ENCODE measurements around the gene JMJD1C. TPM values are rescaled to one million over a fixed set of nuclear protein-coding genes. Genes with fewer than 3 reads are reported as not detected.

JMJD1C gene
- total and polyA plus RNA-seq, 2 donors: 27.8 to 273 TPM

- Histone ChIP-seq H3K36me3 (ENCODE audit: insufficient read depth) (no peaks in the 10 kb centered on the region), H3K4me3 (ENCODE audit: low read depth, low read length) (peak overlapping the region; percentile 77), H3K4me1 (ENCODE audit: insufficient read depth) (peaks cover 2% of the 10 kb centered on the region), H3K27ac (ENCODE audit: low read depth) (no peak overlapping the region)
- no peak for DNase-seq (ENCODE audit: extremely low spot score)
- 63% methylated on average over 6 of the region's 6 CpGs for WGBS
Measured at GRCh38 chr10:63132651-63133055, 333.1 kb downstream of the JMJD1C start.

GRCh38 chr10:63129888-63130287 lies 335.9 kb downstream of the JMJD1C start:
- peaks cover 2% of the 10 kb centered on the region for H3K4me1 ChIP-seq (ENCODE audit: insufficient read depth)
- no peak overlapping the region for H3K27ac ChIP-seq (ENCODE audit: low read depth)
- H3K4me3 ChIP-seq (ENCODE audit: low read depth, low read length): no peak overlapping the region
- no peaks in the 10 kb centered on the region for H3K36me3 ChIP-seq (ENCODE audit: insufficient read depth)
- no peak for DNase-seq (ENCODE audit: extremely low spot score)
- 82% methylated on average over 6 of the region's 6 CpGs for WGBS

DNA sequence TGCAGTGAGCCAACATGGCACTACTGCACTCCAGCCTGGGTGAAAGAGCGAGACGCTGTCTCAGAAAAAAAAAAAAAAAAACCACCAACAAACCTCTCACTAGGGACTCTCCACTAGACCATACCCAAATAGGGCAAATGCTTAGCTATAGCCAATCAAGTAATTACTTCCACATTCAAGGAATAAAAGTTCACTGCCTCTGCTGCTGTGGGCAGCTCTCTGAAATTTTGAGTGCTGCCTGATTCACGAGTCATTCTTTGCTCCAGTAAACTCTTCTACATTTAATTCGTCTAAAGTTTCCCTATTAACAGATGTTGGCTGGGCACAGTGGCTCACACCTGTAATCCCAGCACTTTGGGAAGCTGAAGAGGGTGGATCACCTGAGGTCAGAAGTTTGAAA lies 337.3 kb downstream of the JMJD1C start:
- no peaks in the 10 kb centered on the region for H3K36me3 ChIP-seq (ENCODE audit: insufficient read depth)
- no peak for DNase-seq (ENCODE audit: extremely low spot score)
- H3K27ac ChIP-seq (ENCODE audit: low read depth): no peak overlapping the region
- WGBS: 74% methylated on average over 4 of the region's 4 CpGs
- no peaks in the 10 kb centered on the region for H3K4me1 ChIP-seq (ENCODE audit: insufficient read depth)
- H3K4me3 ChIP-seq (ENCODE audit: low read depth, low read length): no peak overlapping the region

DNA sequence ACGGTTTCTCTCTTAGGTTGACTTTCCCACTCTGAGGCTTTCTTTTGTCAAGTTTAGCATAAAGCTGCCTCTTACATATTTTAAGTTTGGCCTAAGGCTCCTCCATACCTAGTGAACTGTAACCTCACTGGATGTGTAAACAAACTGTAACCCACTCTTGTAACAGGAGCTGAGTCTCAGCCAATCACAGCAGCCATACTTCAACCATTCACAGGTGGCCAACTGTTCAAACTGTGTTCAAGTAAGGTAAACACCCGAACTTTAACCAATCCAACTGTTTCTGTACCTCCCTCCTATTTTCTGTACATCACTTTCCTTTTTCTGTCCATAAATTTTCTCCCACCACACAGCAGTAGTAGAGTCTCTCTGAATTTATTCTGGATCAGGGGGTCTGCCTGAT lies 340.3 kb downstream of the JMJD1C start:
- Histone ChIP-seq H3K36me3 (ENCODE audit: insufficient read depth) (no peaks in the 10 kb centered on the region), H3K4me3 (ENCODE audit: low read depth, low read length) (no peak overlapping the region), H3K4me1 (ENCODE audit: insufficient read depth) (peaks cover 3% of the 10 kb centered on the region), H3K27ac (ENCODE audit: low read depth) (no peak overlapping the region)
- no peak for DNase-seq (ENCODE audit: extremely low spot score)
- 74% methylated on average over 2 of the region's 2 CpGs for WGBS

- Histone ChIP-seq H3K4me3 (ENCODE audit: low read depth, low read length) (no peak overlapping the region), H3K4me1 (ENCODE audit: insufficient read depth) (peaks cover 3% of the 10 kb centered on the region), H3K36me3 (ENCODE audit: insufficient read depth) (no peaks in the 10 kb centered on the region), H3K27ac (ENCODE audit: low read depth) (no peak overlapping the region)
- DNase-seq (ENCODE audit: extremely low spot score): no peak
- 84% methylated on average over 2 of the region's 2 CpGs for WGBS
Measured at GRCh38 chr10:63123727-63124362, 341.9 kb downstream of the JMJD1C start.

GRCh38 chr10:63120554-63120953 lies 345.2 kb downstream of the JMJD1C start:
- Histone ChIP-seq H3K36me3 (ENCODE audit: insufficient read depth) (no peaks in the 10 kb centered on the region), H3K4me1 (ENCODE audit: insufficient read depth) (peaks cover 3% of the 10 kb centered on the region), H3K27ac (ENCODE audit: low read depth) (no peak overlapping the region), H3K4me3 (ENCODE audit: low read depth, low read length) (no peak overlapping the region)
- DNase-seq (ENCODE audit: extremely low spot score): no peak

GRCh38 chr10:63119041-63119440 lies 346.7 kb downstream of the JMJD1C start:
- DNase-seq (ENCODE audit: extremely low spot score): no peak
- peaks cover 3% of the 10 kb centered on the region for H3K4me1 ChIP-seq (ENCODE audit: insufficient read depth)
- H3K36me3 ChIP-seq (ENCODE audit: insufficient read depth): no peaks in the 10 kb centered on the region
- no peak overlapping the region for H3K4me3 ChIP-seq (ENCODE audit: low read depth, low read length)
- H3K27ac ChIP-seq (ENCODE audit: low read depth): no peak overlapping the region

Small RNA genes within 50 kb of the gene (small RNA-seq; reads per million reads assigned to genes)
- gene AC022022.1 (not detected), gene MIR1296 (16.3 reads per million, percentile 95 among the genes with 10 or more reads in this experiment)

Other genes with a start within 250 kb of the JMJD1C start
- 82.6 TPM for gene REEP3, start 55.4 kb upstream of the JMJD1C start, total RNA-seq
- 25.3 TPM for gene REEP3, start 55.4 kb upstream of the JMJD1C start, polyA plus RNA-seq